ENCODE results near the gene SMIM23.

The SMIM23 gene

GRCh38 chr5:171785517-171785916, at the start of gene SMIM23:
Gene SMIM23 (plus strand): TSS chr5:171785817. CDS start chr5:171785872, 55 bp downstream.
- TF ChIP-seq CTCF (IDR thresholded peaks at IDR 0.05): no peak

GRCh38 chr5:171736976-171737891, 48.4 kb upstream of the SMIM23 start:
- TF ChIP-seq CTCF (IDR thresholded peaks at IDR 0.05): no peak

GRCh38 chr5:171738501-171738900, 47.1 kb upstream of the SMIM23 start:
- no peak for TF ChIP-seq CTCF (IDR thresholded peaks at IDR 0.05)

GRCh38 chr5:171739271-171739670, 46.3 kb upstream of the SMIM23 start:
- TF ChIP-seq CTCF (IDR thresholded peaks at IDR 0.05): no peak

GRCh38 chr5:171743436-171744076, 42.1 kb upstream of the SMIM23 start:
- no peak for TF ChIP-seq CTCF (IDR thresholded peaks at IDR 0.05)

GRCh38 chr5:171744264-171744663, 41.4 kb upstream of the SMIM23 start:
- TF ChIP-seq CTCF (IDR thresholded peaks at IDR 0.05): no peak

GRCh38 chr5:171744882-171745281, 40.7 kb upstream of the SMIM23 start:
- no peak for TF ChIP-seq CTCF (IDR thresholded peaks at IDR 0.05)
